Immature natural killer cell (primary cell): Measurements from ENCODE around the gene CRHR2. TPM values are rescaled to one million over a fixed set of nuclear protein-coding genes. Genes with fewer than 3 reads are reported as not detected.
A peak's percentile ranks its signal among the peaks of the same experiment; 100 is the strongest.

Source experiments
- DNase-seq, 3 donors: peaks; one replicate each; pipeline ENCODE4 v3.0.0; 2022; ENCODE audit warnings: mixed read lengths in 1 of 3
- H3K27ac Mint-ChIP-seq, 6 donors: one replicate each; pipeline ENCODE4 v1.8.0; 2020; ENCODE audit warnings: mixed read lengths in 6 of 6, mild to moderate bottlenecking in 5 of 6, inconsistent platforms in 4 of 6, moderate library complexity in 3 of 6
- H3K27me3 Mint-ChIP-seq, 3 donors: one replicate each; pipeline ENCODE4 v1.8.0; 2020 to 2021; ENCODE audit warnings: low read depth in 3 of 3, mild to moderate bottlenecking in 3 of 3, mixed read lengths in 3 of 3, moderate library complexity in 3 of 3, inconsistent platforms in 1 of 3
- H3K36me3 Mint-ChIP-seq, 3 donors: one replicate each; pipeline ENCODE4 v1.8.0; 2020; ENCODE audit warnings: mixed read lengths in 3 of 3, inconsistent platforms in 2 of 3, mild to moderate bottlenecking in 2 of 3
- H3K4me1 Mint-ChIP-seq, 2 donors: one replicate each; pipeline ENCODE4 v1.8.0; 2020; ENCODE audit warnings: inconsistent platforms in 2 of 2, mild to moderate bottlenecking in 2 of 2, mixed read lengths in 2 of 2, moderate library complexity in 1 of 2
- H3K4me3 Mint-ChIP-seq, 5 donors: one replicate each; pipeline ENCODE4 v1.8.0; 2020; ENCODE audit warnings: mild to moderate bottlenecking in 5 of 5, mixed read lengths in 5 of 5, inconsistent platforms in 3 of 5, moderate library complexity in 3 of 5
- H3K9me3 Mint-ChIP-seq, 6 donors: one replicate each; pipeline ENCODE4 v1.8.0; 2020; ENCODE audit warnings: mild to moderate bottlenecking in 6 of 6, mixed read lengths in 6 of 6, inconsistent platforms in 4 of 6, moderate library complexity in 3 of 6
- polyA plus RNA-seq, 3 donors: library from polyadenylated mRNA; unstranded; fragments of 300-500 nt; fragmentation: Illumina TruSeq; gene quantifications; one replicate each; pipeline ENCODE4 v1.2.3, GENCODE V29; 2021

CRHR2 gene
- polyA plus RNA-seq, 3 donors from 2014 or later = not detected

GRCh38 chr7:30700941-30701340 is 18.7 kb upstream of the CRHR2 start:
- H3K4me3 Mint-ChIP-seq = no peak overlapping the region
- H3K36me3 Mint-ChIP-seq = no peaks in the 10 kb centered on the region
- no peak overlapping the region for H3K27ac Mint-ChIP-seq
- peaks cover 0 to 5% (median 2%) of the 10 kb centered on the region in 3 donors for H3K27me3 Mint-ChIP-seq
- H3K9me3 Mint-ChIP-seq = no peaks in the 10 kb centered on the region
- H3K4me1 Mint-ChIP-seq = no peaks in the 10 kb centered on the region
- DNase-seq = no peak

DNA sequence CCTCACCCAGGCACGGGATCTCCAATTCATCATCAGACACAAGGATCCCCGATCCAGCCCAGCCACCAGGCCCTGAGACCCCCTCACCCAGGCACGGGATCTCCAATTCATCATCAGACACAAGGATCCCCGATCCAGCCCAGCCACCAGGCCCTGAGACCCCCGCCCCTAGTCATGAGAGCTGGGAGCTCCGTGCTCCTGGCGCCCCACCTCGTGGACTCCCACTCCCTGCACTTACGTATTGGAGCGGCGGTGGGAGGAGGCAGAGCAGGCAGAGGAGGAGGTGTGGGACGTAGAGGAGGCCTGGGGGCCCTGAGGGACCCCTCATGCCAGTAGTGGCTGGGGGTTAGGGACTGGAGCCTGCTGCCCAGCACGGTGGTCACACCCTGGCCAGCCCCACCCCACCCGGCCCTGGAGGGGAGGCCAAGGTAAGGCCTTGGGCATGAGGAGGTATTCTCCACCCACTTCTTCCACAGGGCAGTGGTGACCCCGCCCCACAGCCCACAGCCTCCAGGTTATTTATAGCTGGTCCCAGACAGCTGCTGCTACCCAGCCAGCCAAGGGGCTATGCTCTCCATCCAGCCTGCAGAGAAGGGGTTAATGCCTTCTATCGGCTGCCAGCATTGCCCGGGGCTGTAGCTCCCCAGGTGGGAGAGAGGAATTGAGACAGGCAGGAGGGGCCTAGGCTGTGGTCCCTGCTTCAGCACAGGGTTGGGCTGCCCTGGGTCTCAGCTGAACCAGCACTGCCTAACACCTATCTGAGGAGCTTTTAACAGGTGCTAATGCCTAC is 17.6 kb upstream of the CRHR2 start:
- no peaks in the 10 kb centered on the region for H3K36me3 Mint-ChIP-seq
- H3K27ac Mint-ChIP-seq = no peak overlapping the region
- no peaks in the 10 kb centered on the region for H3K9me3 Mint-ChIP-seq
- peaks cover 0 to 5% (median 2%) of the 10 kb centered on the region in 3 donors for H3K27me3 Mint-ChIP-seq
- no peak for DNase-seq
- no peaks in the 10 kb centered on the region for H3K4me1 Mint-ChIP-seq
- H3K4me3 Mint-ChIP-seq = no peak overlapping the region

DNA sequence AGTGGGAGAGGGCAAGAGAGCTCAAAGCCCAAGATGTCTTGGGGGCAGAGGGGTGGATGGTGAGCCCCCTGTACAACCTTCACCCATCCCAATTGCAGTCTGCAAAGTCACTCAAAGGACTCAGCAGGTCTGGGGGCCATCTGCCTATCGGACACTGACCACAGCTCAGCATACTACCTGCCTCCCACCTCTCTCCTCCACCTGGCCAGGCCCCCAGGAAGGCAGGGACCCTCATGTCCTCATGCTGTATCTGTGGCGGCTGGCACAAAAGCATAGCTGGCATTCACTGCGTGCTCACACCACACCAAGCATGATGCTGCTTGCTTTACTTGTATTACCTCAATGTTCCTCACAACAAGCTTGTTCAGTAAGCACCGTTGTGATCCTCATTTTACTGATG is 16.2 kb upstream of the CRHR2 start:
- Mint-ChIP-seq H3K9me3 (no peaks in the 10 kb centered on the region), H3K27ac (no peak overlapping the region), H3K27me3 (peaks cover 0 to 5% (median 2%) of the 10 kb centered on the region in 3 donors), H3K36me3 (no peaks in the 10 kb centered on the region), H3K4me1 (no peaks in the 10 kb centered on the region), H3K4me3 (no peak overlapping the region)
- DNase-seq = no peak

- Mint-ChIP-seq H3K36me3 (no peaks in the 10 kb centered on the region), H3K4me3 (no peak overlapping the region), H3K9me3 (no peaks in the 10 kb centered on the region), H3K4me1 (no peaks in the 10 kb centered on the region), H3K27ac (no peak overlapping the region), H3K27me3 (peaks cover 0 to 5% (median 2%) of the 10 kb centered on the region in 3 donors)
- DNase-seq = no peak
Measured at GRCh38 chr7:30697719-30698460, 15.6 kb upstream of the CRHR2 start.

- Mint-ChIP-seq H3K4me1 (no peaks in the 10 kb centered on the region), H3K27me3 (peaks cover 0 to 6% (median 0%) of the 10 kb centered on the region in 3 donors), H3K27ac (no peak overlapping the region), H3K36me3 (no peaks in the 10 kb centered on the region), H3K9me3 (no peaks in the 10 kb centered on the region), H3K4me3 (no peak overlapping the region)
- no peak for DNase-seq
Measured at GRCh38 chr7:30694774-30695721, 12.8 kb upstream of the CRHR2 start.

- Mint-ChIP-seq H3K27me3 (peaks cover 0 to 7% (median 0%) of the 10 kb centered on the region in 3 donors), H3K36me3 (no peaks in the 10 kb centered on the region), H3K4me3 (no peak overlapping the region), H3K9me3 (no peaks in the 10 kb centered on the region), H3K4me1 (no peaks in the 10 kb centered on the region), H3K27ac (no peak overlapping the region)
- no peak for DNase-seq
Measured at GRCh38 chr7:30694218-30694745, 12.0 kb upstream of the CRHR2 start.

DNA sequence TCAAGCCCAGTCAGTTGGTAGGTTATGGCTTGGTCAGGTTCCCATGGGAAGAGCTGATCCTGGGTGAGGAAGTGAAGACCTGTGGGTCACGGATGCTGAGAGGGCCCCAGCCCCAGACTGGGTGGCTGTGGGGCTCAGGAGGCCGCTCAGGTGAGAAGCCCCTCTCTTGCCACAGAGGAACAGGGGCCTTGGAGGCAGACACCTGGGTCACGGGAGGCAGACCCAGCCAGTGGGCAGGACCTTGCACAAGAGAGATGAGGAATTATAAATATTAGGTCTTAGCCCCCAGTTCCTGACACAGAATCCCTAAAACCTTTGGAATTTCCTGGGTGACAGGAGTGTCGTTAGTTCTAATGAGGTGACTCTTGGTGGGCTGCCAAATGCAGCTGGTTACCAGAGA is 10.6 kb upstream of the CRHR2 start:
- H3K27ac Mint-ChIP-seq = no peak overlapping the region
- peaks cover 0 to 7% (median 0%) of the 10 kb centered on the region in 3 donors for H3K27me3 Mint-ChIP-seq
- no peaks in the 10 kb centered on the region for H3K4me1 Mint-ChIP-seq
- H3K9me3 Mint-ChIP-seq = no peaks in the 10 kb centered on the region
- H3K36me3 Mint-ChIP-seq = no peaks in the 10 kb centered on the region
- DNase-seq = no peak
- H3K4me3 Mint-ChIP-seq = no peak overlapping the region

DNA sequence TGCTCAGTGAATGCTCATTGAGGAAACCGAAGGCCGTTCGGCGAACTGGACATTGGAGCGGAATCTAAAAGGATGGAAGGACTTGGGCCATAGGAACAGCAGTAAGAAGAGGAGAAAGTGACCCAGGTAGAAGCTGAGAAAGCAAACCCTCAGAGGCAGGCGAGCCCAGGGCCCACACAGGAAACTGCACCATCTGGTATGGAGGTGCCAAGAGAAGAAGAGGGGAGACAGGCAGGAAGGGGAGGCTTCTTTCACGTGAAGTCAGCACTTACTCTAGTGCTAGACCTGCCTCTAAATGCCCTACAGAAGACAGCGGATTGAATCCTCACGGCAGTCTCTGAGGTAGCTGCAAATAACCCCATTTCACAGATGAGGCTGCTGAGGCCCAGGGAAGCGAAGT is 10.2 kb upstream of the CRHR2 start:
- Mint-ChIP-seq H3K9me3 (no peaks in the 10 kb centered on the region), H3K36me3 (no peaks in the 10 kb centered on the region), H3K4me1 (no peaks in the 10 kb centered on the region), H3K27me3 (peaks cover 0 to 6% (median 0%) of the 10 kb centered on the region in 3 donors), H3K4me3 (no peak overlapping the region), H3K27ac (no peak overlapping the region)
- DNase-seq = no peak

GRCh38 chr7:30690011-30690410 is 7.8 kb upstream of the CRHR2 start:
- Mint-ChIP-seq H3K27ac (no peak overlapping the region), H3K4me1 (no peaks in the 10 kb centered on the region), H3K27me3 (peaks cover 0 to 6% (median 2%) of the 10 kb centered on the region in 3 donors), H3K9me3 (no peaks in the 10 kb centered on the region), H3K36me3 (no peaks in the 10 kb centered on the region), H3K4me3 (no peak overlapping the region)
- DNase-seq = no peak

DNA sequence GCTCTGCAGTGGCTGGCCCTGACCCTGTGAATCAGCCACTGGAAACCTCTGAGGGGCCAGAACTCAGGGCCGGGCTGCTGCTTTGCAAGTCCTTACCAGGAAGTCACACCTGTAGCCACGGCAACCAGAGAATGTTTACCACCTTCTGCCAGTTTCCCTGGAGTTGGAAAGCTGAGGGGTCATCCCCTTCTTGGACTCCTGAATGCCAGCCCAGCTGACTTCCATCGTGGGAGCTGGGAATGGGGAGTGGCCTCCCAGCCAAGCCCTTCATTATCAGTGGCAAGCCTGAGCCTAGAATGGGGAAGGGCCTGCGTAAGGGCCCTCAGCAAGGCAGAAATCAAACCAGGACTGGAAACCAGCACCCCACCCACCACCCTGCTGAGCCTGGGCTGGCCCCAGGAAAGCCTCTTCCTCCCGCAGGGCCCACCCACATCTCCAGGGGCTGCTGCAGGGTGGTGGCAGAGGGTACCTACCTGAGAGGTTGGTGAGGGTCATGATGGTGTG is 6.5 kb upstream of the CRHR2 start:
- Mint-ChIP-seq H3K9me3 (no peaks in the 10 kb centered on the region), H3K27me3 (peaks cover 2 to 12% (median 4%) of the 10 kb centered on the region in 3 donors), H3K4me1 (no peaks in the 10 kb centered on the region), H3K27ac (no peak overlapping the region), H3K36me3 (no peaks in the 10 kb centered on the region), H3K4me3 (no peak overlapping the region)
- DNase-seq = no peak

DNA sequence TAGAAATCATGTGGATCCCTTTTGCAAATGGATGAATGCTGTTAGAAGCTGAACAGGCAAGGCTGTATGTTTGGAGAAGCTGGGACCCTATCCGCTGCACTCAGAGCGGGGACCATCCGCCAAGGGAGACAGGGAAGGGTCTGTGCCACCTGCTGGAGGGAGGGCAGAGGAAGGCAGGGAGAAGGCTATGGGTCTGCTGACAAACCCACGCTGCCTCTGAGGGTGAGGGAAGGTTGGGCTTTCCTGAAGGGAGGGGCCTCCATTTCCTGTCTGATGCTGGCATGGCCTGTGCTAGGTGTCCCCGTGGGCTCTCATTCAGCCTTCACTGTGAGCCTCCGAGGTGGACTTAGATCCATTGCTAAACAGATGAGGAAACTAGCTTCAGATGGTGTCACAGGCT is 5.3 kb upstream of the CRHR2 start:
- Mint-ChIP-seq H3K27me3 (peaks cover 2 to 12% (median 8%) of the 10 kb centered on the region in 3 donors), H3K9me3 (no peaks in the 10 kb centered on the region), H3K36me3 (no peaks in the 10 kb centered on the region), H3K27ac (no peak overlapping the region), H3K4me1 (peaks cover 0 to 5% of the 10 kb centered on the region in 2 donors), H3K4me3 (no peak overlapping the region)
- no peak for DNase-seq

DNA sequence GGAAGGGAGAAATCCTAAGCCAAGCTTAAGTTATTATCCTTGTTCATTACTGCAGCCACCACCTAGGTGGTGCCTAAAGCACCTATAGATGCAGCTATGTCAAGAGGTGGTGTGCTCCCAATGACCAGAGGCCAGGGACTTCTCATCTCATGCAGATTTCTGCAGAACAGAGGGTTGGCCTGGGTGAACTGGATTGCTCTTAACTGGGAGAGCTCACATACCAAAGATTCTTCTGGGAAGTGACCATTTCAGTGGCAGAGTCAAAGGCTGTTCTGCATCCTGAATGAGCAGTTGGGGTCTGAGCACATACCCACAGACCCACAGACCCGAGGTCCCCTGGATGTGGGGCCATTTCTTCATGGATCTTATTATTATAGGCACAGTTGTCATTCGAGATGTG is 2.1 kb upstream of the CRHR2 start:
- no peak for DNase-seq
- peaks cover 7 to 13% of the 10 kb centered on the region in 2 donors for H3K4me1 Mint-ChIP-seq
- H3K27me3 Mint-ChIP-seq = peaks cover 5 to 14% (median 14%) of the 10 kb centered on the region in 3 donors
- no peaks in the 10 kb centered on the region for H3K9me3 Mint-ChIP-seq
- no peaks in the 10 kb centered on the region for H3K36me3 Mint-ChIP-seq
- H3K27ac Mint-ChIP-seq = no peak overlapping the region
- no peak overlapping the region for H3K4me3 Mint-ChIP-seq

GRCh38 chr7:30683816-30684215 is 1.6 kb upstream of the CRHR2 start:
- Mint-ChIP-seq H3K27ac (no peak overlapping the region), H3K36me3 (no peaks in the 10 kb centered on the region), H3K4me1 (peaks cover 7 to 13% of the 10 kb centered on the region in 2 donors), H3K27me3 (peaks cover 7 to 19% (median 18%) of the 10 kb centered on the region in 3 donors), H3K4me3 (peak overlapping the region in 2 of 5 donors; percentile 47 to 56), H3K9me3 (no peaks in the 10 kb centered on the region)
- DNase-seq = no peak
